ENCODE measurements around the gene HARS1.

- TF ChIP-seq CBFB (CRISPR knock-in tag; IDR thresholded peaks at IDR 0.05; ENCODE audit: low read depth) = no peak
- no peak for TF ChIP-seq FOXP1 (CRISPR knock-in tag; IDR thresholded peaks at IDR 0.05; ENCODE audit: borderline replicate concordance)
- no peak for TF ChIP-seq CTCF (IDR thresholded peaks at IDR 0.05)
- TF ChIP-seq TEAD4 (CRISPR knock-in tag; IDR thresholded peaks at IDR 0.05) = no peak
- TF ChIP-seq MLX (CRISPR knock-in tag; IDR thresholded peaks at IDR 0.05) = no peak
- no peak for TF ChIP-seq SP1 (CRISPR knock-in tag; conservative IDR thresholded peaks at IDR 0.05)
- TF ChIP-seq CREM (CRISPR knock-in tag; IDR thresholded peaks at IDR 0.05) = no peak
Observed at GRCh38 chr5:140658870-140659269, 32.3 kb downstream of the HARS1 start.
